GM19395 (cell line): ENCODE data around the gene APP.
"Not testable (repeated sequence)": the region's sequence is repeated elsewhere in the genome, so short reads cannot be mapped to it uniquely, and the experiment has no call there.

ENCODE experiments used
- ATAC-seq: cut with Tn5 transposase; IDR thresholded peaks from one replicate; pipeline ENCODE4 v1.9.1; 2021; ENCODE audit warnings: mild to moderate bottlenecking, moderate library complexity; ENCODE audit not compliant: unreplicated experiment

Gene APP

DNA sequence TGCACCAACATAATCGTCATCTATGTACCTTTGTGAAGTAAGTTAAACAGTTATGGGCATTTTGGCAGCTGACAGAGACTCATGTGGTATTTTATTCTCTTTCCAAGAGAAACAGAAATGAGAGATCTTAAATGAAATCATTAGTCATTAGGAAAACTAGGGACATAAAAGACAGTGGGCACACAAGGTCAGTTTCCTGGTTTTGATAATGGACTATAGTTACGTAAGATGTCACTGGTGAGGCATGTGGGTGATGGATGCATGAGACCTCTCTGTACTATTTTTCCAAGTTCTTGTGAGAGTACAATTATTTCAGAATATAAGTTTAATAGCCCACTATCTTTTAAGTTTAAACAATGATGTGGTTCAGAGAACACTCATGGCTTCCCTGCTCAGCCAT, 216.9 kb downstream of the APP start:
- ATAC-seq: no peak

DNA sequence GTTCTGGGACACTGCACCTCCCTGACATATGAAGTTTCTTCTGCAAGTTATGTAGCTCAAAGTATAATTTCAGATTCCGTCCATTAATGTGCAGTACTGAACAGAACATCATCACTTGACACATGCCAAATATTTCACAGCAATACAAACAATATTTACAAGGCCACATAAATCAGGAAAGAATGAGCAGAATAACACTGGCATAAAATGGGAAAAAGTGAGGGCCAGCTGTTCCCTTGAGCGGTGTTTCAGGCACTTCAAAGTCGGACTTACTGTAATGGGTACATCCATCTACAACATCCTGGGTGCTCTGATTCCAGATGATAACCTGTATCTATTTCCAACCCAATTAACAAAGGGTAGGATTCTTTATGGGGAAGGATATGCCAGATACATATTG, 217.4 kb downstream of the APP start:
- no peak for ATAC-seq

DNA sequence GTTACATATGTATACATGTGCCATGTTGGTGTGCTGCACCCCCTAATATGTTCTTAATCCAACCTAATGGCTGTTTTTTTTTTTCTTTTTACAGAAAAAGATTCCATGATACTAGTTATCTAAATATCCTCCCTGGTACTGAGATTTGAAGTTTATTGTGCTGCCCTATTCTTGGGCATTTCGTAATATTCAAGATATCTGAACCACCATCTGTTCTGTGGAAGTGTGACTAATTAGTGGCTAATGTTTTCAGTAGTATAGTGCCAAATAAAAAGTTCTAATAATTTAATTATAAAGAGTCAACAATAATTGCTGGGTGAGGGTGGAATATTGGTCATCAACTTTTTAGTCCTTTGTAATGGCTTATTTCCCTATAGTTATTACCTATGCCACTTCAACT, 218.3 kb downstream of the APP start:
- ATAC-seq: no peak

DNA sequence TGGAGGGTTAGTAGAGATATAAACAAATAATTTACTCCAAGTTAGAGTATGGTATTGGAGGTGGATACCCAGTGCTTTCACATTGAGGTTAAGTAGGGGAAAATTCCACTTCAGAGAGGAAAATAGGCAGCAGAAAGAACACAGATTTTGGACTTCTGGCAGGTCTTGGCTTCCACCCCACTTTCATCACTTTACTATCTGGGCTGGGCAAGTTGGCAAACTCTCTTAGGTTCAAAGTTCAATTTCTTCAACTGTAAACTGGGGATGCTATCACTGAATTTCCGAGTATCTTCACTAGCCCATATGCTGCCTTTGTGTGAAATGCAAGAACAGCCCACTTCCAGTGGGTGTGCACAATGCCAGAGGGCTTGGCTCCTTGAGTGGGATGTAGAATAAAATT, 220.9 kb downstream of the APP start:
- no peak for ATAC-seq

DNA sequence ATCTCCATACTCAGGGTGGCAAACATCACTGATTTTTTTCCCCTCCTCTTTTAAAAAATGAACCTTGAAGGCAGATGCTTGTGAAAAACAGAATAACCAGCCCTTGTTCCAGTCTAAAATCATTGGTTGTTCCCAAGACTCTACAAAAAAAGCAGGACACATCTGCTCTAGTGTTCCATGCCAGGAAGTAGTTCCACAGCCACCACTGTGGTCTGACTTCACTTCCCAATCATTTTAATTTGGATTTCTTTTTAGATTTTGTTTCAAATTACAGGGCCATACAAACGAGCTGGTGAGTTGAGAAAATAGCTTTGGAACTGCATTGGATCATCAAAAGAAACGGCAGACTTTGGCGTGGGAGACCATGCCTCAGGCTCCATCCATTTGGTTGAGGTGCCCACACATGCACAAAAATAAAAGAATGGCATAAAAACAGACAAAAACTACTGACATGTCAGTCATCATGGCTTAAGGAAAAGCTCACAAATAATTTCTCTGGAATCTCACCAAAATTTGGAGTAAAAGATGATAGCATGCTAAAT, 225.8 kb downstream of the APP start:
- ATAC-seq: no peak

DNA sequence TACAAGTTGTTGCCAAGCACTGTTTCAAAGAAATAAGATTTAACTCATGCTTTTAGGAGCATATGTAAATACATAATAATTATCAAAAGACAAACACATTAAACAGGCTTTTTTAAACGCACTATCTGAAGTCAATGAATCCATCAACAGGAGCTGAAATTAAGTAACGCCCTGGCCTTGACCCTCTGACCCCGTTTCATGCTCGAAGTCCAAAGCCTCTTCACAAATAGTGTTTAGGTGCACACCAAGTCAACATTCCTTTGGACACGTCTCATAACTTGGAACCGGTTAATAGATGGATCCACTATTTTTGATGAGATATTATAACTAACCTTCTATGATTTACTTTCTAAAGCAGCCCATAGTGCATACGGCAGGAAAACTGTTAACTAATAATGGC, 226.5 kb downstream of the APP start:
- no peak for ATAC-seq

DNA sequence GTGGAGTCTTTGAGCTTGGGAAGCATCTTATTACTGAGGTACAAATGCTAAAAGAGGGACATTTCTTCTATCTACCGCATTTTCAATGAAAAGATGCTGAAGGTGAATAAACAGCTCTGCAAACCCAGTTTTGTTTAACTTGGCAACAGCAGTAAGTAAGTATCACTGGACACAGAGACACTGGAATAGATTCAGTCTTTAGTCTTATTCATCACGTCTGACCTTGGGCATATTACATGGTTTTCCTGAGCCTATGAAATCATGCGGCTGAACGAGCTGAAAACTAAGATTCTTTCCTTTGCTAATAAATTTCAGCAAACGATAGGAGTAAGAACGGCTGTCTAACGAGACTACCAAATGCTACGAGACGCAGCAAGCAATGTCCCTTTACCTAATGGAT, 228.4 kb downstream of the APP start:
- no peak for ATAC-seq

DNA sequence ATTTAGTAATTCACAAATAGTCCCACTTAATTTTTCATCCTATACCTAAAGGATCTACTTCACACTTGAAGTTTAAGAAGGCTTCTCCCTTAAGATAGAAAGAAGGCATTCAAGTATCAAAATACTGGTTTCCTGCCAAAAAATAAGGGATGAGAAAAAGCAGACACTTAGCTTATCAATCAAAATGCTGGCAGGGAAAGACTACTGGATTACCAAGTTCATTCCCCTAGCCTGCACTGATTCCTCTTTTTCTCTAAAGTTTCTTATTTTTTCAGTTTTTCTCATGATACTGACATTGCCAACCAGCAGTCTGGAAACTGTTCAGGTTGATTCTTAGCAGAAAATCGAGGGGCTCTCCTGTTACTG, 231.2 kb downstream of the APP start:
- ATAC-seq: no peak

DNA sequence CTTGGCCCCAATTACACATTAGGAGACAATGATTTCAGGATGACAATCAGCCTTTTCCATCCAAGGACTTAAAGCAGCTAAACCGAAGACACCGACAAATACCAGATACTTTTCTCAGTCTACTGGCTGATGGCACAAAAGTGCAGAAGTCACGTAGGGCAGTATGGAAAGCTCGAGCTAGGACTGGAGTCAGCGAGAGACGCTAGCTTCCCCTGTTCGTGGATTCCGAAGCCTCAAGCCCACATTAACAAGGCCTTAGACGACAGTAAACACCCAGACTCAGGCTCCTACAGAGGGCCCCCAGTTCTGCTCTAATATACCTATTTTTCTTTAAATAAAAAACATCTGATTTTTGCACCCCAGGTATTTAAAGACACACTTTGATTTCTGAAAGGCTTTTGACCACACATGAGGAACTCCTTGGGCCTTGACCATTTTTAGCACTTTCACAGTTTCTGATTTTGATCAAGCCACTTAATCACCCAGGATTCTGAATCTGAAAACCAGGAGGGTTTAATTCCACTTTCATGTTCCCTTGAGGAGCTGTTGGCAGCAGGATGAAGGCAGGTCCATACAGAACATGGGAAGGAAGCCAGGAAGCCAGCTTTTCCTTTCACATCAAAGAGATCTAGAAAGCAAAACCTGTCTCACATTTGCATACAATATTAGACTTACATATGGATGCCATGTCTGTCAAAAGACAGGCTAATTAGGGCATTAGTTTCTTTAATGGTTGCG, 231.7 kb downstream of the APP start:
- no peak for ATAC-seq

DNA sequence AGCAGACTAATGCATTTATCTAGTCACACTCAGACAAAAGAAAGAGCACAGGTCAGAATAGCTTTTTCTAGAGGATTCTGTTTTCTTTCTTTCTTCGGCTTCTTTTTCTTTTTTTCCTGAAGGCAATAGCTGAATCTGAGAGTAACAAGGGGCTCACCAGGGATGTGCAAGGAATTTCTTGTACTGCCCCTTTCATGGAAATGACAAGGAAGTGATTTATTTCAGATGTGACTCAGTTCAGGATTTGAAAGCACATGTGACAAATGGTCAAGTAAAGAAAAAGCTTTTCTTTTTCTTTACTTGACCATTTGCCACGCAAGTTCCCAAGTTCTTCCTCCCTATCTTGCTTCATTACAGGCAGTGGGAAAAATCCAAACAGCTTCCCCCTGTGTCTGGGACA, 233.8 kb downstream of the APP start:
- no peak for ATAC-seq

DNA sequence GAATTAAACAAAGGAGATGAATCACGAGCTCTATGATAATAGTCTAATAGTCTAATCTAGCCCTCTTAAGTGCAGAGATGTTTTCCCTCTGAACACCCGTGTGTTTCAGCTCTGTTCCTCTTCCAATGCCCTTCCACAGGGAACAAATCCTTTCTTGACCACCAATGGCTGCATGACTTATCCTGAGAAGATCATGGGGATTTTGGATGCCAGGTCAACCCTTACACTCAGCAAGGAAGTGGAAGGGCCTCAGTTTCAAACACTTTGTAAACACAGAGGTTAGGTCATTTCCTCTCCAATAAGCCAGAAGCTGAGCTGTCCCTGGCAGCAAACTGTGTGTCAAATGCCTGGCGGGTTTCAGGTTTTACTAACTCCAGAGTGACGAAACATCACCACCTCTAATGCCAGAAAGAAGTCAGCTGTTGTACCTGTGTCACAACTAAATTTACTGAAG, 235.8 kb downstream of the APP start:
- peak; percentile 57 for ATAC-seq

DNA sequence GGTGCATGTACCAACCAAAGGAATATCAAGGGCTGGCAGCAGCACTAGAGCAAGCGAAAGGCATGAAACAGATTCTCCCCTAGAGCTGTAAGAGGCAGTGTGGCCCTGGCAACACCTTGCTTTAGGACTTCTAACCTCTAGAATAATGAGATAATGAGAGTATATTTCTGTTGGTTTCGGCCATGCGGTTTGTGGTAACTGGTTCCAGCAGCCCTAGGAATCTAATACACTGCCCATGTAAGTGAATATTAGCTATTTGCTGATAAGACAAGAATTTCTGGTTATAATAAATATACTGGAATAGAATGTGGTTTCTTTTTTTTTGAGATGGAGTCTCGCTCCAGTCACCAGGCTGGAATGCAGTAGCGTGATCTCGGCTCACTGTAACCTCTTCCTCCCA, 236.4 kb downstream of the APP start:
- ATAC-seq: no peak

DNA sequence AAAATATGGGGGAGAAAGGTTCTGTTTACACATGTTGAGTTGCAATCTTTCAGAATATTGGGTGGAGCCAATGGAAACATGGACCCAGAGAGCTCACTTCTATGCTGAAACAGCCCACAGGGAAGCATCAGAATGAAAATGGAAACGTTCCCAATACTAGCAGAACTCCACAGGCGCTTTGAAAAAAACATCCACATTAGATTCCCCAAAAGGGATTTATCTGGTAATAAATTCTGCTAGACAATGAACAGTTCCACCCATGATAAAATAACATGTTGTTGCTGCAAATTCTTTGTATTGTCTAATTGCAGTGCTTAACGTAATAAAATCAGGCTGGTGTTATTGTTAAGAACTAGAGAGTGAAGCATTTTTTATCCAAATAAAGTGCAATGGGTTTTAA, 238.8 kb downstream of the APP start:
- no peak for ATAC-seq

DNA sequence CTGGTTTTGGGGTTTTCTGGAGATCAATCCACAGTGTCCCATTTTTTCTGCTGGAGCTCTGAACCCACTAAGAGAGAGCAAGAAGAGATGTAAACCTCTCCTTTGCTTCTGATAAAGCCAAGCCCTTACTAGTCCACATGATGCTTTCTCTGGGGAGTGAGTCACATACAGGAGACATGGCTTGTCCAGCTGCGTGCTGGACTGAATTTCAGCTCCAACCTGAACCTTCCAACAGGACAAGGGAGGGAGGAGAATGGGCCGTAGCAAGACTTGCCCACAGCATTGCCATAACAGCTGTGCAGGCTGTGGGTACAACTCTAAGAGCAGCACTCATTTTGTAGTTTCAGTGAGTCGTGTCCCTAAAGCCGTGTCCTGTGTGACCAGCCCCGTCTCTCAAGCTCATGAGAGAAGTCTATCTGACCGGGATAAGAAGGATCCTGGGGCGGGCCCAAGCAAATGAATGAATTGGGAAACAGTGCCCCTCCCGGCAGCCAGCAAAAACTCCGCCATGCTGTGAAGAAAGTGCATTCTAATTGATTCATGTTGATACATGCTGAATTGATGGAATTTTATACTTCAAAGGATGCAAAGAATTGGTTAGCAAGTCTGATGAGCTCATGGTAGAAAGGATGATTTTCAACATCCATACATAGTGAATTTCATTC, 240.6 kb downstream of the APP start:
- no peak for ATAC-seq

DNA sequence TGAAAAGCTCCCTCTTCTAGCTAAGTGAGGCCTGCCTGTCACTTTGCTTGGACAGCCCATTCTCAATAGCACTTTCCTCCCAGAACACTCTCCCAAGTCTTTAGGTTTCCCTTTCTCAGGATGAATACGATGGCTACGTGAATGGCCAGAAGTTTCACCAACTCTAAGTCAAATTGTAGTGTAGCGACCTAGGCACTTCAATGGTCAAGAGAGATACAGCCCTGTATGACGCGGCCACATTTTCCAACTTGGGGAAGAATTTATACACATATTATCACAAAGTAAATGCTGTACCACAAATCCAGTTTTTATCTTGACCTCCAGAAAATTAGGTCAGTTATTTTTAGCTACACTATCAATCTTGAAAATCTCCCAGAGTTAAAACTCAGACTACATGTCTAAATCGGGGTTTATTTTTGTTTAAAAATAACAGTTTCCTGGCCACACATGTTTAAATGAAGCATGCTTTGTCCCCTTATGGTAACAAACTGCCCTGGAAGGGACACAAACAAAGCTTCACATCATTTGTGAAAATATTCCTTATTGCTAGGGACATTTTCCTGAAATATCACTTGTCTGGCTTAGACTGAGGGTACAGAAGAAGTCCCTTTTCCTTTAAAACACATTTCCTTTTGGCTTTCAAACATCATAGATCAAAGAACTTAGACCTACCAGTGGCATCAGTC, 243.2 kb downstream of the APP start:
- no peak for ATAC-seq

DNA sequence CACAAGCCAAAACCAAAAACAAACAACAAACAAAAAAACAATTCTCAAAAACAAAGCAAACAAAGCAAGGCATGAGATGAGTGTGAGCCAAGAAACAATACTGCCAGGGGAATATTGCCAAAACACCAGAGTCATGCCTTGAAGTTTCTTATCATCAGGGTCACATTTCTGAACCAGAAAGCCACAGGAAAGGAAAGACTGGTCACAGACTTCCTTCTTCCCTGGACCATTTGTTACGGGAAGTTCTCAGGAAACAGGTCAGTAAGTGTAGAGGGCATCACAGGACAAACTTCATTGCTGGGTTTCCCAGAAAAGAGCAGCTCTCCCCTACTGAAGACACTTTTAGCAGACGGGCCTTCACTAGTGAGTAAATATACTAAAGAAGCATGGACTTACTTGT, 244.6 kb downstream of the APP start:
- no peak for ATAC-seq

DNA sequence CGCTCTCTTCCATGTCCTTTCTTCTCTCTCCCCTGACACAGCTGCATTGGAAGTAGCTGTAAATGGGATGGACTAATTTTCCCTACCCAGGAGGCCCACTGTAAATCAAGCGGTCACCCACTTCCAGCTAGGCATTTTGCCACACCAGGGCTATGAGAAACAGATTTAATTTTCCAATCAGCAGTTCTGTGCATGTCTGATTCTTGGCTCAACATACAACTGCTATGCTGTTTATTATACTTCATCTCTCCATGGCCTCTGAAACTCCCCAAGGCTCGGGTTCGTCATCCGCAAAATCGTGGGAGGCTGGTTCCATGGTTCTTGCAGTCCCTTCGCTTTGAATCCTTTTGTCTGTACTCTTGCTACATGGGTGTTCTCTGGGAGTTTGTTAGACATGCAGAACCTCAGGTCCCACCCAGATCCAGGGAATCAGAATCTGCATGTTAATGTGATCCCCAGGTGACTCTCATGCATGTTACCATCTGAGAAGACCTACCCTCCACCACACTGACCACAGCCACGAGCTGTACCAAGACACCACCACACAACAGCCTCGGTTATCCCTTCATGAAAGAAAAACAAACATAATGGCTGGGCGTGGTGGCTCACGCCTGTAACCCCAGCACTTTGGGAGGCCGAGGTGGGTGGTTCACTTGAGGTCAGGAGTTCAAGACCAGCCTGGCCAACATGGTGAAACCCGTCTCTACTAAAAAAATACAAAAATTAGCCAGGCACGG, 245.3 kb downstream of the APP start:
- no peak for ATAC-seq

DNA sequence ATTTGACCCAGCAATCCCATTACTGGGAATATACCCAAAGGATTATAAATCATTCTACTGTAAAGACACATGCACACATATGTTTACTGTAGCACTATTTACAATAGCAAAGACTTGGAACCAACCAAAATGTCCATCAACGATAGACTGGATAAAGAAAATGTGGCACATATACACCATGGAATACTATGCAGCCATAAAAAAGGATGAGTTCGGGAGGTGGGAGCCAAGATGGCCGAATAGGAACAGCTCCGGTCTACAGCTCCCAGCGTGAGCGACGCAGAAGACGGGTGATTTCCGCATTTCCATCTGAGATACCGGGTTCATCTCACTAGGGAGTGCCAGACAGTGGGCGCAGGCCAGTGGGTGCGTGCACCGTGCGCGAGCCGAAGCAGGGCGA, 252.4 kb downstream of the APP start:
- not testable (repeated sequence) for ATAC-seq

DNA sequence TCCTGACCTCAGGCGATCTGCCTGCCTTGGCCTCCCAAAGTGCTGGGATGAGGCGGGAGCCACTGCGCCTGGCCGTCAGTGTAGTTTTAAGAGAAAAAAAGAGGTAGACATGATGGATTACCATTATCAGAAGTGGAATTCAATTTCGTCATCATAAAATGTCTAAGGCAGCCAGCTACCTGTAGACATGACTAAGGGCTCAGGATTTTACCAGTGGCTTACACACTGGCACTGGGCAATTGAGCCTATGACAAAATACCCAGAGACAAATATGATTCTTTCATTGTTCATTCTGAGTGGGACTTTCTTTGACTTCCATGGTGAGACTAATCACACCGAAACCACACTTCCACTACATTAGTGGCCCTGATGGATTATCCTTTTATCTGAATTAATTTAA, 254.3 kb downstream of the APP start:
- ATAC-seq: no peak

DNA sequence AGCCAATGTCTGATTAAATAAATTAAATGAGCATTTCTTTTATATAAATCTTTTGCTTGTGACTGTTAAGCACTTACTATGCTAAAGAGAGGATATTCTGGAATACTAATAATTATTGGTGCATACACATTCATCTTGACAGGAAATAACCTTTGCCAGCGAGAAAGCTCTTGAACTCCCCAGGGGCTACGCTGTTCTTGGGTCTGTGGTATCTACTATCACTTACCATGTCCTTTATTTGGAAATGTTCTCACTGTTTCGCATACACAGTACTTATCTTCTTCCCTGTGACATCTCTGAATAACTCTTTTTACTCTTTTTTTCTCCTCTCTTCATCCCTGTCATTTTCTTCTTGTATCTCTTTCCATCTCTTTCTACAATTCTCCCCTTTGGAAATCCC, 257.1 kb downstream of the APP start:
- no peak for ATAC-seq

DNA sequence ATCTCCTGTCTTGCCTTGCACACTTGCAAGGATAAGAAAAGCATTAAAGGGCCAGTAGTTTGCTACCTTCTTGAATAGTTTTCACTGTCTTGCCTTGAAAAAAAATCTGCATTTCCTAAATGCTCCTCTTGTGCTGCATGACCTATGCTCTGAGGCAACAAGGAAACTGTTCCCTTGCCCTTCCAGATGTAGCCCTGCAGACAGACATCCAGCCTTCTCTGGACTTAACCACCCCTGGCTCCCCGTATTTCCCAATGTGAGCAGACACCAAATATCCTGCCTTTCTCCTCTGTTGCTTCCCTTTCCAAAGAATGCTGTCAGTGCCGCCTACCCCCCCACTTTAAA, 258.2 kb downstream of the APP start:
- ATAC-seq: no peak
